Gastroesophageal sphincter (tissue), 4 donors: ENCODE data around the gene GABBR2. TPM values are rescaled to one million over a fixed set of nuclear protein-coding genes. Genes with fewer than 3 reads are reported as not detected.

Source experiments
- ATAC-seq: fragments of 150-250 bp; one replicate; pipeline ENCODE4 v1.9.1; 2016; ENCODE audit warnings: mild to moderate bottlenecking, moderate library complexity
- H3K27ac ChIP-seq, 4 donors: fragments of 200-600 bp; sonication (generic) in 3 of 4; 1 replicate in 3 of 4; 2 replicates in 1 of 4; pipeline ENCODE4 v1.5.1; 2016 to 2019
- H3K27me3 ChIP-seq: fragments of 200-600 bp; sonication (generic); one replicate; pipeline ENCODE4 v1.5.1; 2019
- H3K36me3 ChIP-seq, 2 donors: fragments of 200-600 bp; sonication (generic); one replicate each; pipeline ENCODE4 v1.5.1; 2019; ENCODE audit warnings: control low read depth in 1 of 2
- H3K4me1 ChIP-seq, 3 donors: fragments of 200-600 bp; sonication (generic); 1 replicate in 2 of 3; 2 replicates in 1 of 3; pipeline ENCODE4 v1.5.1; 2016 to 2019; ENCODE audit warnings: control low read depth in 2 of 3
- H3K4me3 ChIP-seq, 2 donors: fragments of 200-600 bp; sonication (generic); one replicate each; pipeline ENCODE4 v1.5.1; 2019; ENCODE audit warnings: mild to moderate bottlenecking in 1 of 2, moderate library complexity in 1 of 2
- H3K9me3 ChIP-seq, 3 donors: fragments of 200-600 bp; sonication (generic); one replicate each; pipeline ENCODE4 v1.5.1; 2017 to 2019; ENCODE audit warnings: control low read depth in 2 of 3
- EP300 ChIP-seq: sonication (generic); formaldehyde crosslinking; IDR thresholded peaks from one replicate; pipeline ENCODE4 v1.6.1; 2017; ENCODE audit warnings: antibody characterized with exemption, mild to moderate bottlenecking
- POLR2A ChIP-seq, 2 donors: fragments of 450-650 bp; IDR thresholded peaks; one replicate each; pipeline ENCODE4 v1.6.1; 2017; ENCODE audit warnings: antibody characterized with exemption in 2 of 2, mild to moderate bottlenecking in 2 of 2, moderate library complexity in 1 of 2
- POLR2AphosphoS5 ChIP-seq: sonication (generic); formaldehyde crosslinking; IDR thresholded peaks from one replicate; pipeline ENCODE4 v1.6.1; 2017; ENCODE audit warnings: antibody characterized with exemption
- WGBS, 2 donors: methylation state at CpG; one replicate each; pipeline ENCODE4 v1.1.5; 2018; ENCODE audit warnings: low coverage in 1 of 2; 5-methylcytosine and 5-hydroxymethylcytosine counted together
- total RNA-seq, 4 donors: library from RNA; depleted of rRNA; stranded (reverse); fragments of >200 nt; gene quantifications; one replicate each; pipeline ENCODE4 v1.1.0, GENCODE V29; 2016
- TF ChIP-seq, protein P1 (sequence below), 4 experiments: fragments of 200-600 bp in 2 of 4; fragments of 450-650 bp in 2 of 4; sonication (generic) in 1 of 4; IDR thresholded peaks; one replicate each; pipeline ENCODE4 v1.5.1; 2017 to 2019; ENCODE audit warnings: antibody characterized with exemption in 4 of 4, mild to moderate bottlenecking in 2 of 4, moderate library complexity in 2 of 4

The GABBR2 gene
- total RNA-seq, 4 donors from 2014 or later: 0.04 to 0.25 TPM; not detected in 2

- ATAC-seq: no peak
- Histone ChIP-seq H3K9me3 (no peaks in the 10 kb centered on the region), H3K4me1 (no peaks in the 10 kb centered on the region), H3K27ac (no peak overlapping the region), H3K36me3 (no peaks in the 10 kb centered on the region), H3K4me3 (no peak overlapping the region), H3K27me3 (peaks cover 16% of the 10 kb centered on the region)
- TF ChIP-seq, protein P1, sequence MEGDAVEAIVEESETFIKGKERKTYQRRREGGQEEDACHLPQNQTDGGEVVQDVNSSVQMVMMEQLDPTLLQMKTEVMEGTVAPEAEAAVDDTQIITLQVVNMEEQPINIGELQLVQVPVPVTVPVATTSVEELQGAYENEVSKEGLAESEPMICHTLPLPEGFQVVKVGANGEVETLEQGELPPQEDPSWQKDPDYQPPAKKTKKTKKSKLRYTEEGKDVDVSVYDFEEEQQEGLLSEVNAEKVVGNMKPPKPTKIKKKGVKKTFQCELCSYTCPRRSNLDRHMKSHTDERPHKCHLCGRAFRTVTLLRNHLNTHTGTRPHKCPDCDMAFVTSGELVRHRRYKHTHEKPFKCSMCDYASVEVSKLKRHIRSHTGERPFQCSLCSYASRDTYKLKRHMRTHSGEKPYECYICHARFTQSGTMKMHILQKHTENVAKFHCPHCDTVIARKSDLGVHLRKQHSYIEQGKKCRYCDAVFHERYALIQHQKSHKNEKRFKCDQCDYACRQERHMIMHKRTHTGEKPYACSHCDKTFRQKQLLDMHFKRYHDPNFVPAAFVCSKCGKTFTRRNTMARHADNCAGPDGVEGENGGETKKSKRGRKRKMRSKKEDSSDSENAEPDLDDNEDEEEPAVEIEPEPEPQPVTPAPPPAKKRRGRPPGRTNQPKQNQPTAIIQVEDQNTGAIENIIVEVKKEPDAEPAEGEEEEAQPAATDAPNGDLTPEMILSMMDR (IDR thresholded peaks at IDR 0.05): no peak
- no peak for TF ChIP-seq POLR2A (IDR thresholded peaks at IDR 0.05)
- TF ChIP-seq POLR2AphosphoS5: no peak
- TF ChIP-seq EP300: no peak
- WGBS, 2 donors: 80% methylated on average over 2 to 3 of the region's 6 CpGs
These were observed 316.9 kb downstream of the GABBR2 start for GRCh38 chr9:98391867-98392266.

- ATAC-seq: no peak
- TF ChIP-seq EP300 (no peak), POLR2AphosphoS5 (no peak), POLR2A (IDR thresholded peaks at IDR 0.05) (no peak)
- TF ChIP-seq, protein P1 (IDR thresholded peaks at IDR 0.05): no peak
- 84 to 90% methylated on average over 6 to 7 of the region's 7 CpGs for WGBS, 2 donors
These were observed 317.3 kb downstream of the GABBR2 start for GRCh38 chr9:98391406-98391805.

GRCh38 chr9:98385751-98386150 is 323.0 kb downstream of the GABBR2 start:
- TF ChIP-seq EP300: no peak
- no peak overlapping the region for H3K27ac ChIP-seq
- ATAC-seq: no peak
- no peaks in the 10 kb centered on the region for H3K36me3 ChIP-seq
- H3K9me3 ChIP-seq: no peaks in the 10 kb centered on the region
- no peaks in the 10 kb centered on the region for H3K27me3 ChIP-seq
- 79 to 83% methylated on average over 2 to 3 of the region's 3 CpGs for WGBS, 2 donors
- H3K4me1 ChIP-seq: no peaks in the 10 kb centered on the region
- H3K4me3 ChIP-seq: no peak overlapping the region

More at GRCh38 chr9:98391406-98391805, 317.3 kb downstream of the GABBR2 start:
- no peaks in the 10 kb centered on the region for H3K36me3 ChIP-seq
- no peak overlapping the region for H3K27ac ChIP-seq
- H3K4me3 ChIP-seq: no peak overlapping the region
- peaks cover 12% of the 10 kb centered on the region for H3K27me3 ChIP-seq
- H3K9me3 ChIP-seq: no peaks in the 10 kb centered on the region
- H3K4me1 ChIP-seq: no peaks in the 10 kb centered on the region

- Histone ChIP-seq H3K4me3 (no peak overlapping the region), H3K27me3 (no peaks in the 10 kb centered on the region), H3K4me1 (no peaks in the 10 kb centered on the region), H3K36me3 (no peaks in the 10 kb centered on the region), H3K27ac (no peak overlapping the region), H3K9me3 (no peaks in the 10 kb centered on the region)
- ATAC-seq: no peak
- 55 to 60% methylated on average over 1 to 3 of the region's 4 CpGs for WGBS, 2 donors
- TF ChIP-seq POLR2AphosphoS5: no peak
- TF ChIP-seq, protein P1 (IDR thresholded peaks at IDR 0.05): no peak
- no peak for TF ChIP-seq POLR2A (IDR thresholded peaks at IDR 0.05)
- TF ChIP-seq EP300: no peak
These were observed 325.0 kb downstream of the GABBR2 start for GRCh38 chr9:98383758-98384157.

- no peak overlapping the region for H3K27ac ChIP-seq
- TF ChIP-seq, protein P1 (IDR thresholded peaks at IDR 0.05): no peak
- TF ChIP-seq POLR2A (IDR thresholded peaks at IDR 0.05) (no peak), POLR2AphosphoS5 (no peak), EP300 (no peak)
These were observed 327.2 kb downstream of the GABBR2 start for GRCh38 chr9:98381311-98382103.

More at GRCh38 chr9:98381311-98382103, 327.2 kb downstream of the GABBR2 start:
- WGBS, 2 donors: 78 to 88% methylated on average over 3 to 9 of the region's 12 CpGs
- Histone ChIP-seq H3K4me3 (no peak overlapping the region), H3K4me1 (no peaks in the 10 kb centered on the region), H3K27me3 (no peaks in the 10 kb centered on the region), H3K36me3 (no peaks in the 10 kb centered on the region), H3K9me3 (no peaks in the 10 kb centered on the region)
- ATAC-seq: no peak
